ENCODE measurements around the gene ANKRD11.
"Not testable (repeated sequence)": the region's sequence is repeated elsewhere in the genome, so short reads cannot be mapped to it uniquely, and the experiment has no call there.

ANKRD11 gene

DNA sequence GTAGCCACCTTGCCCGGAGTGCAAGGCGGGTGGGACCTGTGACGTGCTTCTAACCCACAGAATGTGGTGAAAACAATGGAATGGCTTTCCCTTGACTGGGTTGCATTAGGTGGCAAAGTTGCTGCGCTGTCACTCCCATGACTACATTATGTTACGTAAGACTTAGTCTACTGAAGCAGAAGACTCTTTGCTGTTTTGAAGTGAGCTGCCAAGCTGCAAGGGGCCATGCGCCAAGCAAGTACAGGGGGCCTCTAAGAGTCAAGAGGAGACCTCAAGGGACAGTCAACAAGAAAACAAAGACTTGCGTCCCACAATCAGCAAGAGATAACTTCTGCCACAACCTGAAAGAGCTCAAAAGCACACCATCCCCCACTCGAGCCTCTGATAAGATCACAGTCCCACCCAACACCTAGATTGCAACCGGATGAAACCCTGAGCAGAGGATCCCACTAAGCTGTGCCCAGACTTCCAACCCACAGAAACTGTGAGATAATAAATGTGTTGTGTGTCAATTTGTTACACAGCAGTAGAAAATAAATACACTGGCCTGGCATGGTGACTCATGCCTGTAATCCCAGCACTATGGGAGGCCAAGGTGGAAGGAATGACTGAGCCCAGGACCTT, 16.5 kb downstream of the ANKRD11 start:
- TF ChIP-seq, protein P1, sequence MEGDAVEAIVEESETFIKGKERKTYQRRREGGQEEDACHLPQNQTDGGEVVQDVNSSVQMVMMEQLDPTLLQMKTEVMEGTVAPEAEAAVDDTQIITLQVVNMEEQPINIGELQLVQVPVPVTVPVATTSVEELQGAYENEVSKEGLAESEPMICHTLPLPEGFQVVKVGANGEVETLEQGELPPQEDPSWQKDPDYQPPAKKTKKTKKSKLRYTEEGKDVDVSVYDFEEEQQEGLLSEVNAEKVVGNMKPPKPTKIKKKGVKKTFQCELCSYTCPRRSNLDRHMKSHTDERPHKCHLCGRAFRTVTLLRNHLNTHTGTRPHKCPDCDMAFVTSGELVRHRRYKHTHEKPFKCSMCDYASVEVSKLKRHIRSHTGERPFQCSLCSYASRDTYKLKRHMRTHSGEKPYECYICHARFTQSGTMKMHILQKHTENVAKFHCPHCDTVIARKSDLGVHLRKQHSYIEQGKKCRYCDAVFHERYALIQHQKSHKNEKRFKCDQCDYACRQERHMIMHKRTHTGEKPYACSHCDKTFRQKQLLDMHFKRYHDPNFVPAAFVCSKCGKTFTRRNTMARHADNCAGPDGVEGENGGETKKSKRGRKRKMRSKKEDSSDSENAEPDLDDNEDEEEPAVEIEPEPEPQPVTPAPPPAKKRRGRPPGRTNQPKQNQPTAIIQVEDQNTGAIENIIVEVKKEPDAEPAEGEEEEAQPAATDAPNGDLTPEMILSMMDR (IDR thresholded peaks at IDR 0.05; ENCODE audit: insufficient read depth, low read depth, low read length, missing control alignments), result no peak
- H3K4me3 ChIP-seq (ENCODE audit: low read length), result no peak overlapping the region
- peak; percentile 82 for DNase-seq (ENCODE audit: low read depth)

DNA sequence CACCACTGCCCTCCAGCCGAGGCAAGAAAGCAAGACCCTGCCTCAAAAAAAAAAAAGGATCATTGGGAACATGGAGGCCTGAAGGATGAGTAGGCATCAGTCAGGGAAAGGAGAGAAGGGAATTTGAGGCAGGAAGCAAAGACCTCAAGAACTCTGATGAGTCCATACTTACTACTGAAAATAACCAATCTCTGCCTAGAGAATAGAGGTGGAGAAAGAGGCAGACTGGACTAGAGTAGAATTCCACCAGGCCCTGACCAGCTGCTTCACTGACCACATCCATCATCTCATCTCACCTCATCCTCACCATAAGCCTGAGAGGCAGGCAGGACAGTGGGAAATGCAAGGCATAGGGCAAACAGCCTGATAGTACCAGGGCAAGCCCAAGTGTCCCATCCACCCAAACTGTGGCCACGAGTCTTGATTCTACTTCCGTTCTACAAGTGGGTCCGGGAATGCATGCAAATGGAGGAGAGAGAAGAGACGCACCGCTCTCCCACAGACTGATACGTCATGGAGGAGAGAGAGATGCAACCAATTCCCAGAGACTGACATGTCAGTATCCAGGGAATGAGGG, 17.1 kb downstream of the ANKRD11 start:
- DNase-seq (ENCODE audit: low read depth), result no peak
- no peak overlapping the region for H3K4me3 ChIP-seq (ENCODE audit: low read length)
- TF ChIP-seq, protein P1 (IDR thresholded peaks at IDR 0.05; ENCODE audit: insufficient read depth, low read depth, low read length, missing control alignments), result no peak

DNA sequence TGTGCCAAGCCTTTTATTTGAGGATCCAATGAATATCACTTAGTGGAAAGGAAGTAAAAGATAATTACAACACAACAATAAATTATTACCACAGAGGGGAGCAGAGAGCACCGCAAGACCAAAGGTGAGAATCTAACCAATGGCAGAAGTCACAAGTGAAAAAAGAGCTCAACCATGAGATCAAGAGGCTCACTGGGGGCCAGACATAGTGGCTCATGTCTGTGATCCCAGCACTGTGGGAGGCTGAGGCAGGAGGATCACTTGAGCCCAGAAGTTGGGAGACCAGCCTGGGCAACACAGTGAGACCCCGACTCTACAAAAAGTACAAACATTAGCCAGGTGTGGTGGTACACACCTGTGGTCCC, 17.7 kb downstream of the ANKRD11 start:
- no peak for DNase-seq (ENCODE audit: low read depth)
- TF ChIP-seq, protein P1 (IDR thresholded peaks at IDR 0.05; ENCODE audit: insufficient read depth, low read depth, low read length, missing control alignments), result no peak
- no peak overlapping the region for H3K4me3 ChIP-seq (ENCODE audit: low read length)

DNA sequence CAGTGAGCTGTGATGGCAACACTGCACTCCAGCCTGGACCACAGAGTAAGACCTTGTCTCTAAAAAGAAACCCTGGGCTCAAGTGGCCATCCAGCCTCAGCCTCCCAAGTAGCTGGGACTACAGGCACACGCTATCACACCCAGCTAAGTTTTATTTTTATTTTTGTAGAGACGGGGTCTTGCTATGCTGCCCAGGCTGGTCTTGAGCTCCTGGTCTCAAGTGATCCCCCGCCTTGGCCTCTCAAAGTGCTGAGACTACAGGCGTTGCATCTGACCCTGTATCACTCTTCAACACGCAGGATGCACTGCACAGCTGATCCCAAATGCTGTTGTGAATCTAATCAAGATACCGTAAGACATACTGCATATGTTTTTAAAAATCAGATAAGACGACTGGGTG, 23.0 kb downstream of the ANKRD11 start:
- H3K4me3 ChIP-seq (ENCODE audit: low read length), result no peak overlapping the region
- TF ChIP-seq, protein P1 (IDR thresholded peaks at IDR 0.05; ENCODE audit: insufficient read depth, low read depth, low read length, missing control alignments), result no peak
- DNase-seq (ENCODE audit: low read depth), result no peak

DNA sequence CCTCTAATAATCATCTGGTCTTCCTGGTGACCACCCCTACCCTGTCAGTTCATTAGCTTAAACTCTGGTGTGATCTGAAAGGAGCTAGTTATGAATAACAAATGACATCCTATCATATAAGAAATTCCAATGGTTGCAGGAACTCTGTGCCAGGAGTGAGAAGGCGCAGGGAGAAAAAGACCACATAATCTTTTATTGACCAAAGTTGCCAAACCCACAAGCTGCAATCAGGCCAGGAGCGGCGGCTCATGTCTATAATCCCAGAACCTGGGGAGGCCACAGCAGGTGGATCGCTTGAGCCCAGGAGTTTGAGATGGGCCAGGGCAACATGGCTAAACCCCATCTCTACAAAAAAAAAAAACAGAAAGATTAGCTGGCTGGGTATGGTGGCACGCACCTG, 23.4 kb downstream of the ANKRD11 start:
- TF ChIP-seq, protein P1 (IDR thresholded peaks at IDR 0.05; ENCODE audit: insufficient read depth, low read depth, low read length, missing control alignments), result no peak
- DNase-seq (ENCODE audit: low read depth), result no peak
- no peak overlapping the region for H3K4me3 ChIP-seq (ENCODE audit: low read length)

DNA sequence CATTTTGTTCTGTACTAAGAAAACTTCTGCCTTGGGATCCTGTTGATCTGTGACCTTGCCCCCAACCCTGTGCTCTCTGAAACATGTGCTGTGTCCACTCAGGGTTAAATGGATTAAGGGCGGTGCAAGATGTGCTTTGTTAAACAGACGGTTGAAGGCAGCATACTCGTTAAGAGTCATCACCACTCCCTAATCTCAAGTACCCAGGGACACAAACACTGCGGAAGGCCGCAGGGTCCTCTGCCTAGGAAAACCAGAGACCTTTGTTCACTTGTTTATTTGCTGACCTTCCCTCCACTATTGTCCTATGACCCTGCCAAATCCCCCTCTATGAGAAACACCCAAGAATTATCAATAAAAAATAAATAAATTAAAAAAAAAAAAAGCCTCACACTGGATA, 27.0 kb downstream of the ANKRD11 start:
- not testable (repeated sequence) for DNase-seq (ENCODE audit: low read depth); H3K4me3 ChIP-seq (ENCODE audit: low read length)

DNA sequence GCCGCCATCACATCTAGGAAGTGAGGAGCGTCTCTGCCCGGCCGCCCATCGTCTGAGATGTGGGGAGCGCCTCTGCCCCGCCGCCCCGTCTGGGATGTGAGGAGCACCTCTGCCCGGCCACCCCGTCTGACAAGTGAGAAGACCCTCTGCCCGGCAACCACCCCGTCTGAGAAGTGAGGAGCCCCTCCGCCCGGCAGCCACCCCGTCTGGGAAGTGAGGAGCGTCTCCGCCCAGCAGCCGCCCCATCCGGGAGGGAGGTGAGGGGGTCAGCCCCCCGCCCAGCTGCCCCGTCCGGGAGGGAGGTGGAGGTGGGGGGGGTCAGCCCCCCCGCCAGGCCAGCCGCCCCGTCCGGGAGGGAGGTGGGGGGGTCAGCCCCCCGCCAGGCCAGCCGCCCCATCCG, 27.7 kb downstream of the ANKRD11 start:
- H3K4me3 ChIP-seq (ENCODE audit: low read length); DNase-seq (ENCODE audit: low read depth): not testable (repeated sequence)

DNA sequence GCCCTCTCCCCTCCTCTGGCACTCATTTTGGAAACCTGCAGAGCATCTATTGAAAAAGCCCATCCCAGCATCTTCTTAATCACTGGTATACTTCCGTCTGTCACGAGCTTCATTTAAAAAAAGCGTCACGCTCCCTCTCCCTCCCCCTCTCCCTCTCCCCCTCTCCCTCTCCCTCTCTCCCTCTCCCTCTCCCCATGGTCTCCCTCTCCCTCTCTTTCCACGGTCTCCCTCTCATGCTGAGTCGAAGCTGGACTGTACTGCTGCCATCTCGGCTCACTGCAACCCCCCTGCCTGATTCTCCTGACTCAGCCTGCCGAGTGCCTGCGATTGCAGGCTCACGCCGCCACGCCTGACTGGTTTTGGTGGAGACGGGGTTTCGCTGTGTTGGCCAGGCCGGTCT, 28.5 kb downstream of the ANKRD11 start:
- DNase-seq (ENCODE audit: low read depth); H3K4me3 ChIP-seq (ENCODE audit: low read length): not testable (repeated sequence)
